Fibroblast of upper back skin (primary cell): ENCODE results near the gene FTCD.
"Not testable (repeated sequence)": the region's sequence is repeated elsewhere in the genome, so short reads cannot be mapped to it uniquely, and the experiment has no call there.

Experiments
- DNase-seq: peaks from one replicate; pipeline ENCODE4 v3.0.0-alpha.2; 2013

FTCD gene

DNA sequence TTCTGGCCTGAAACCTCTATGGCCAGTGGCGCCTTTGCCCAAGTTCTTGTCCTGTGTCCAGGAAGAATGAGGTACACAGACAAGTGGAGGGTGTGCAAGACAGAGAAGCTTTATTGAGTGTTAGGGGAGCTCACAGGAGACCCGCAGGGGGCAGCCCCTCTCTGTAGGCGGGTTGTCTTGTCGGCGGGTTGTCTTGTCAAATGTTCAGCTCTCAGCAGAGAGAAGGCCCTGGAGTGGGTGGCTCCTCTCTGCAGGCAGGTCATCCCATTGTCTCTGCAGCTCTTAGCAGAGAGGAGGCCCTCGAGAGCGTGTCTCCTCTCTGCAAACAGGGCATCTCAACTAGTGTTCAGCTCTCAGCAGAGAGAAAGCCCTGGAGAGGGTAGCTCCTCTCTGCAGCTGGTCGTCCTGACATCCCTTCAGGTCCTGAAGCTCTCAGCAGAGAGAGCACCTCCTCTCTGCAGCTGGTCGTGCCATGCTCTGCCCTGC, 46.5 kb downstream of the FTCD start:
- DNase-seq: no peak

GRCh38 chr21:46107376-46107775, 48.0 kb downstream of the FTCD start:
- not testable (repeated sequence) for DNase-seq

DNA sequence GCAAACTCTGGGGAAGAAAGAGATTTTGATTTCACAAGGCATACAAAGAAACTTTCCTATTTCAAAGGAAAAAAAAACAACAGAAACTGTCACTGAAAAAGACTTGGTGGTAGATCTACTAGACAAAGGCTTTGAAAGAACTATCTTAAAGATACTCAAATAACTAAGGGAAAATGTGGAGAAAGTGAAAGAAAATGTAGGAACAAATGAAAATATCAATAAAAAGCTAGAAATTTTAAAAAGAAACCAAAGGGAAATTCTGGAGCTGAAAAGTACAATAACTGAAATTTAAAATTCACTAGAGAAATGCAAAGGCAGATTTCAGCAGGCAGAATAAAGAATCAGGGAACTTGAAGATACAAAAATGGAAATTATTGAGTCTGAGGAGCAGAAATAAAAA, 51.3 kb downstream of the FTCD start:
- no peak for DNase-seq

GRCh38 chr21:46100906-46101305, 54.5 kb downstream of the FTCD start:
- DNase-seq: no peak

- peak; percentile 84 for DNase-seq
Measured at GRCh38 chr21:46100426-46100825, 55.0 kb downstream of the FTCD start.

DNA sequence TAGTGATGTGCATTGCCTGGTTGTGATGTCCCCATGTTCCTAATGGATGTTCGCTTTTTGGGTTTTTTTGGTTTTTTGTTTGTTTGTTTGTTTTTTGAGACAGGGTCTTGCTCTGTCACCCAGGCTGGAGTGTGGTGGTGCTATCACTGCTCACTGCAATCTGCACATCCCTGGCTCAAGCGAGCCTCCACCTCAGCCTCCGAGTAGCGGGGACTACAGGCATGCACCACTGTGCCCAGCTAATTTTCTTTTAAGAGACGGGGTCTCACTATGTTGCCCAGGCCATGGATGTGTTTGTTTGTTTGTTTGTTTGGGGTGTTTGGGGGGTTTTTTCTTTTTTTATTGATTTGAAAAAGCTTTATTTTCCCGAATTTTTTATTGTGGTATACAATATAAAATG, 55.4 kb downstream of the FTCD start:
- DNase-seq: no peak

DNA sequence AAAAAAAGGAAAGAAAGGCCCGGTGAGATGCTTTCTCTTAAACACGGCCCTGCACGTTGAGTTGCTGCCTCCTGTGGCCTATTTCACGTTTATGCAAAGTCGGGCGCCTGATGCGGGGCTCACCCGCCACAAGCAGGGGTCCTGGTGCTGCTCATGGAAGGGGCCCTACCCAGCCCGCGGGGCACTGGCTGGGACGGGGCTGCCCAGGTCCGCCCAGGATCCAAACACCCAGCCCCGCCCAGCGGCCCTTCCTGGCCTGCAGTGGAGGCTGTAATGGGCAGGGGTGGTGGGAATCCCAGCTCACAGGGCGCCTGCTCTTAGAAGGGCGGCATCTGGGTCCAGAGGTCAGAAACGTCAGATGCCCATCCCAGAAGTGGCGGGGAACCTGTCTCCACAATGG, 55.9 kb downstream of the FTCD start:
- DNase-seq: no peak

- no peak for DNase-seq
Measured at GRCh38 chr21:46098303-46099141, 56.9 kb downstream of the FTCD start.

DNA sequence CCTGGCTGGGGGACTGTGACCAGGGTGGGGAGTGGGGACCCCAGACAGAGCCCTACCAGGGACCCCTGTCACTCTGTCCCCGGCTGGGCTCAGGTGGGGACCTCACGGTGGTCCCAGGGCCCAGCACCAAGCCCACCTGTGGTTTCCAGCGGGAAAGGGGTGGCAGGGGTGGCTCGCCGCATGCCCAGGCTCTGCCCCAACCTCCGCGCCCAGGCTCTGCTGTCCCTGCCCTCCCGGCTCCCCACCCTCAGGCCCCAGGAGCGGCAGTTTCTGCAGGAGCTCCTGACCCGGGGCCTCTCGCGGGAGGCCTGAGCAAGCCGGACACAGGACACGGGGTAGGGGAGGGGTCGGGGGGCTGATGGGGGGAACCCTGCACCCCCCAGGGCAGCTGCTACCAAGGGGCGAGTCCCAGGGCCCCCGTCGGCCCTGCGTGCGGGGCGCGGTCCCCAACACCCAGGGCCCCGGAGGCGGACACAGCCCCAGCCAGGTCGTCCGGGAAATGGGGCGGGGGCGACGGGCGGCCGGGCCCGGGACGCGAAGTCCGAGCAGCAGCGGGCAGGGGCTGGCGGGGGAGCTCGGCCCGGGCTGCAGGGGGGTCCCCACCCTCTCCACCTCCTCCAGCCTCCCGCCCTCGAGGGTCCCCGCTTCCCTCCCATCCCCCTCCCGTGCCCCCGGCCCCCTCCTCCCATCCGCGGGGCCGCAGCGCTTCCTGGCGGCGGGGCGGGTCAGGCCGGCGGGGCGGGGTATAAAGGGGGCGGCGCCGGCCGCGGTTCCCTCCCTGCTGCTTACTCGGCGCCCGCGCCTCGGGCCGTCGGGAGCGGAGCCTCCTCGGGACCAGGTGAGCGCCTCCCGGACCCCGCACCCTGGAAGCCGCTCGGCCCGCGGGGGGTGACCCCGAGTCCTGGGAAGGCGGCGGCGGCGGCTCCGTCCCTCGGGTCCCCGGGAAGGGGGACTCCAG, 57.8 kb downstream of the FTCD start, which contains the start of gene COL6A2:
Gene COL6A2 (plus strand): TSS at position 777 of the 958 bp plus-strand sequence.
- peak; percentile 70 for DNase-seq

DNA sequence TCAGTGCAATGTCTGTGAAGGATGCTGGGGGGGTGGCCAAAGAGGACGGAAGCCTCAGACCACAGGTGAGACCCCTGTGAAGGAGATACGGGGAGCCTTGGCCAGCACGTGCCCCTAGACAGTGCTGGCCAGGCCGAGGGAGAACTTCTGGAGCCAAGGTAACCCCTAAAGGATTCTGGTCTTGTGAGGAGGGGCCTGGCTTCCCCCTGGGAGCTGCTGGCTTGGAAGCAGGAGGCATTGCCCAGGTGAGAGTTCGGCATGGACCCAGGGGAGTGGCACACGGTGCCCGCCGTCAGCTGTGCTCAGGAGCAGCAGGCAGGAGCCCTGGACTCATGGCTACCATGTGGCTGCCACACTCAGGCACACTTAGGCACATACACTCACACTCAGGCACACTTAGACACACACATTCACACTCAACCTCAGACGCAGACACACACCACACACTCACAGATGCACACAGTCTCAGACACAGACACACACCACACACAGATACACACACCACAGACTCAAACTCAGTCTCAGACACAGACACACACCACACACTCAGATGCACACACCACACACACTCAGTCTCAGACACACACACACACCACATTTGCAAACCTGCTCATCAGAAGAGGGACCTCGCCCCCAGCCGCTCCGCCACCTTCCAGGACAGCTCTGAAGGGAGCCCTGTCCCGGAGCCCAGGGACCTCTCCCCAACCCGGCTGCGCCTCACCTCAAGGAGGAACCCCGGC, 58.6 kb downstream of the FTCD start:
- DNase-seq: no peak

DNA sequence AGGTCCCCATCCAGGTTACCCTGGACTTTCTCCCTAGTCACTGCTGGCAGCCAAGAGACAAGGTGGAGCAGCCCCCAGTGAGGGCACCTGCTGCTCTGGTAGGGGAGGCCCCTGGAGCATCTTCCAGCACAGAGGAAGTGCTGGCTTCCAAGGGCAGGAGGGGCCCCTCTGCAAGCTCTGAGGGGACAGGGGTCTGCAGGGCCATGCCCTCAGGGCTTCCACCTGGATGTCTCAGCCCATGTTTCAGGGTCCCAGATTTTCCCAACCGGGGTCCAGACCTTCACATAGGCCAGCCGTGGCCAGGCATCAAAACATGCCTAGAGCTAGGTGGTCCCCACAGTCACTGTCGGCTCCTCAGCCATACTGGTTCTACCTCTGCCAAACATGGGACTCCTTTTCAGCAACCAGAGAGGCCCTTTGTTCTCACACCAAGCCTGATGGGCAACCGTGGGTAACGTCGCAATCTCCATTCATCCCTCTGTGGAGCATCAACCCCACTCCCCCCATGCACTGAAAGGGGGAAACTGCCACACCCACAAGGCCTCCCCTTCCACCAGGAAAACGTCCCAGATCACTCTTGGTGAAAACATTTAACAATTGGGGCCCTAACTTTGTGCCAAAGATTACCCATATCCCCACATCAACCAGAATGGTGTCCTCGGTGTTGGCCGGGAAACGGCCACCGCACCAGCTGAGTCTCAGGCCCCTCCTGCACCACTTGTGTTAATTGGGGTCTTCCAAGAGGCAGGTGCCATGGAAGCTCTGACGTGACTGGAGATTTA, 59.4 kb downstream of the FTCD start:
- no peak for DNase-seq

- no peak for DNase-seq
Measured at GRCh38 chr21:46095083-46095719, 60.2 kb downstream of the FTCD start.

- no peak for DNase-seq
Measured at GRCh38 chr21:46094401-46095082, 60.8 kb downstream of the FTCD start.

- no peak for DNase-seq
Measured at GRCh38 chr21:46093668-46094400, 61.5 kb downstream of the FTCD start.

DNA sequence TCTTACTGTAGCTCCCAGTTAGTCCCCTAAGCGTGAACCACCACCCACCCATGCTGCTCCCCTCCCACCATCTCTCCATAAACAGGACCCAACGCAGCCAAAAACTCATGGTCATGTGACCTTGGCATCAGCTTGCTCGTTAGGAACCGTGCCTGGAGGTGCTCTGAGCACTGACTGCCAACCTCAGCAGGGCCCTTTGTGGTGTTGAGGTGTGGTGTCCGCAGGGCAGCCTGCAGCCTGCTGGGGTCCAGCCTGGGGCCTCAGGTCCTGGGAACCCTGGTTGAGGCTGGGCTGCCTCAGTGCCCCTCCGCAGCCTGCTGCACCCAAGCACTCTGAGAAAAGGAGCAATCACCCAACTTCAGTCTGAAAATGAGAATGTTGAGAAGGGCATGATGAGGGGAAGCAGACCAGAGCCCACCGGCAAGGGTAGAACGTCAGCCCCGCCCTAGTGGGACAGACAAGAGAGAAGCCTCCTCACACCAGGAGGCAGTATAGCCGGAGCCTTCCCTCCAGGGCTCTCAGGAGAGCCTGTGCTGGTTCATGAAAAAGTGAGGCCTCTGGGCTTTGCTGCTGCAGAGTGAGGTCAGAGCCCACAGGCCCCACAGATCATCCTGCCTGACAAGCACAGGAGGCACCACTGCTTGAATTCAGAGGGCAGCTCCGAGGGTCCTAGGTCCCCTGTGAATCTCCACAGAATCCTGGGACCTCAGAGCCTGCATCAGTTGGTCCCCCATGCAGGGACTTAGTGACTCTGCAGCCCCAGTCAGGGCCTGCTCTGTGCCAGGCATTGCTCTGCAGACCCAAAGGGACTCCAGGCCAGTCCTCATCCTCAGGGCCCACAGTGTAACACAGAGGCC, 62.3 kb downstream of the FTCD start:
- DNase-seq: peak; percentile 48

GRCh38 chr21:46092026-46092764, 63.2 kb downstream of the FTCD start:
- DNase-seq: peak; percentile 99

DNA sequence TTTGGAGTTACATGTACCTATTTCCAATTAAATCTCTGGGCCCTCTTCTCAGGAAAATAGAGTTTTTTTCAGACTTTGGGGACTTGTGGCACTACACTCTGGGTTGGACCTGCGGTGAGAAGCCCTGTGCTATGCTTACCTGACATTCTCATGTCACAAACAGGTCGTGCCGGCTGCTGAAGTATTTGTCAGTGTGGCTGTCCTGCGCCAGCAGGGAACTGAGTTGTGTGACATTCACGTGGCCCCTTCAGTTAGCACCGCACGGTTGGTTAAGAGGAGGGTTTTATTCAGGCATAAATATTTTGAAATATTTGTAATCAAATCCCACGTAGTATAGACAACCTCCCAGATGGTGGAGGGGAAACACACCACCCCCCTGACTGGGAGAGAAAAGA, 63.8 kb downstream of the FTCD start:
- DNase-seq: no peak

GRCh38 chr21:46091118-46091517, 64.3 kb downstream of the FTCD start:
- no peak for DNase-seq
